Cardiac muscle cell (in vitro differentiated cells and primary cell): ENCODE measurements around the gene PARP6. TPM values are rescaled to one million over a fixed set of nuclear protein-coding genes. Genes with fewer than 3 reads are reported as not detected.

Source experiments
- DNase-seq, 2 donors: peaks; one replicate each; pipeline versions ENCODE4 v3.0.0 to v3.0.0-alpha.2; 2010 to 2017; ENCODE audit warnings: low read depth in 1 of 2, low spot score in 1 of 2
- H3K27ac ChIP-seq: fragments of 200-600 bp; sonication (generic); 2 replicates; pipeline ENCODE4 v1.5.1; 2016
- H3K27me3 ChIP-seq: fragments of 200-600 bp; sonication (generic); 2 replicates; pipeline ENCODE4 v1.6.0; 2016; ENCODE audit warnings: control low read depth
- H3K36me3 ChIP-seq: fragments of 200-600 bp; sonication (generic); 2 replicates; pipeline ENCODE4 v1.5.1; 2016; ENCODE audit warnings: control low read depth
- H3K4me1 ChIP-seq: fragments of 200-600 bp; sonication (generic); 2 replicates; pipeline ENCODE4 v1.8.1; 2017; ENCODE audit warnings: low read depth, mild to moderate bottlenecking, mixed run types
- H3K4me3 ChIP-seq: fragments of 200-600 bp; sonication (generic); 2 replicates; pipeline ENCODE4 v1.5.1; 2016; ENCODE audit warnings: mild to moderate bottlenecking
- H3K9me3 ChIP-seq: fragments of 200-600 bp; sonication (generic); 2 replicates; pipeline ENCODE4 v1.5.1; 2017; ENCODE audit warnings: low read depth, mild to moderate bottlenecking, control low read depth
- CTCF ChIP-seq: IDR thresholded peaks from 2 replicates; pipeline ENCODE4 v1.5.1; 2012; ENCODE audit warnings: low read depth, mild to moderate bottlenecking, low read length
- polyA plus RNA-seq: library from polyadenylated mRNA; unstranded; fragments of >200 nt; fragmentation: Nextera tagmentation; extraction: Ambion mirVana; gene quantifications from 2 replicates; pipeline ENCODE4 v1.2.1, GENCODE V29; 2016
- total RNA-seq: library from RNA; depleted of rRNA; stranded (reverse); fragments of >200 nt; gene quantifications from 2 replicates; pipeline ENCODE4 v1.2.3, GENCODE V29; 2016

Gene PARP6
- total and polyA plus RNA-seq, 2 experiments from 2014 or later, result 41.9 to 72.8 TPM

GRCh38 chr15:72192416-72192815 lies 79.9 kb downstream of the PARP6 start:
- Histone ChIP-seq H3K36me3 (no peaks in the 10 kb centered on the region), H3K9me3 (no peaks in the 10 kb centered on the region), H3K4me1 (peaks cover 3% of the 10 kb centered on the region), H3K27me3 (peaks cover 30% of the 10 kb centered on the region), H3K4me3 (no peak overlapping the region), H3K27ac (no peak overlapping the region)
- no peak for TF ChIP-seq CTCF
- DNase-seq, result no peak

Other genes with a start within 250 kb of the PARP6 start
- 20.3 and 32.0 TPM in 2 replicates for gene MYO9A, start 154.4 kb downstream of the PARP6 start, total RNA-seq
- 22.8 and 25.4 TPM in 2 replicates for gene MYO9A, start 154.4 kb downstream of the PARP6 start, polyA plus RNA-seq
- 4.2 and 4.6 TPM in 2 replicates for gene SENP8, start 154.2 kb downstream of the PARP6 start, total RNA-seq
- gene SENP8, start 154.2 kb downstream of the PARP6 start, polyA plus RNA-seq, result 11.0 and 14.3 TPM in 2 replicates
- 0.24 and 0.67 TPM in 2 replicates for gene GRAMD2A, start 74.8 kb downstream of the PARP6 start, total RNA-seq
- not detected in 2 replicates for gene GRAMD2A, start 74.8 kb downstream of the PARP6 start, polyA plus RNA-seq
- 1,894 and 2,333 TPM in 2 replicates for gene PKM, start 41.4 kb downstream of the PARP6 start, total RNA-seq
- 2,112 and 2,578 TPM in 2 replicates for gene PKM, start 41.4 kb downstream of the PARP6 start, polyA plus RNA-seq
- 1.3 and 2.5 TPM in 2 replicates for gene CELF6, start 47.6 kb upstream of the PARP6 start, total RNA-seq
- 0.76 and 0.77 TPM in 2 replicates for gene CELF6, start 47.6 kb upstream of the PARP6 start, polyA plus RNA-seq
- 49.5 and 63.5 TPM in 2 replicates for gene HEXA, start 103.5 kb upstream of the PARP6 start, total RNA-seq
- gene HEXA, start 103.5 kb upstream of the PARP6 start, polyA plus RNA-seq, result 108 and 155 TPM in 2 replicates
- not detected in 2 replicates for gene TMEM202, start 125.8 kb upstream of the PARP6 start, total RNA-seq
- gene TMEM202, start 125.8 kb upstream of the PARP6 start, polyA plus RNA-seq, result not detected in 2 replicates
- 35.5 and 93.1 TPM in 2 replicates for gene ARIH1, start 201.8 kb upstream of the PARP6 start, total RNA-seq
- gene ARIH1, start 201.8 kb upstream of the PARP6 start, polyA plus RNA-seq, result 132 and 163 TPM in 2 replicates